ENCODE data around the gene ZDHHC8. TPM values are rescaled to one million over a fixed set of nuclear protein-coding genes. Genes with fewer than 3 reads are reported as not detected.

Gene ZDHHC8
- total RNA-seq, 1 donor from 2014 or later: 22.6 TPM

- Histone ChIP-seq H3K4me3 (no peak overlapping the region), H3K36me3 (peaks cover 0 to 63% of the 10 kb centered on the region in 2 donors), H3K27me3 (no peaks in the 10 kb centered on the region), H3K4me1 (peaks cover 9% of the 10 kb centered on the region), H3K27ac (no peak overlapping the region), H3K9me3 (no peaks in the 10 kb centered on the region)
- intact Hi-C loops (cut with DNase I): no loop called here
- TF ChIP-seq POLR2A (IDR thresholded peaks at IDR 0.05) (no peak), CTCF (IDR thresholded peaks at IDR 0.05) (no peak), POLR2AphosphoS5 (IDR thresholded peaks at IDR 0.05; ENCODE audit: insufficient read depth in 1 of 2, low read depth in 1 of 2) (no peak)
- no peak for DNase-seq (ENCODE audit: extremely low spot score in 2 of 2)
Observed at GRCh38 chr22:20124083-20124787, 7.4 kb upstream of the ZDHHC8 start.

- no peak overlapping the region for H3K4me3 ChIP-seq
- no peak for TF ChIP-seq POLR2AphosphoS5 (IDR thresholded peaks at IDR 0.05; ENCODE audit: insufficient read depth in 1 of 2, low read depth in 1 of 2)
- no peak for TF ChIP-seq CTCF (IDR thresholded peaks at IDR 0.05)
- no peak for TF ChIP-seq POLR2A (IDR thresholded peaks at IDR 0.05)
- no peak overlapping the region for H3K27ac ChIP-seq
- H3K4me1 ChIP-seq: peaks cover 6% of the 10 kb centered on the region
- H3K9me3 ChIP-seq: no peaks in the 10 kb centered on the region
- H3K27me3 ChIP-seq: no peaks in the 10 kb centered on the region
- peaks cover 0 to 51% of the 10 kb centered on the region in 2 donors for H3K36me3 ChIP-seq
- no peak for DNase-seq (ENCODE audit: extremely low spot score in 2 of 2)
- intact Hi-C loops (cut with DNase I): no loop called here
Observed at GRCh38 chr22:20125201-20126174, 6.1 kb upstream of the ZDHHC8 start.

- TF ChIP-seq CTCF (IDR thresholded peaks at IDR 0.05): no peak
- no peak for TF ChIP-seq POLR2A (IDR thresholded peaks at IDR 0.05)
- TF ChIP-seq POLR2AphosphoS5 (IDR thresholded peaks at IDR 0.05; ENCODE audit: insufficient read depth in 1 of 2, low read depth in 1 of 2): no peak
- Histone ChIP-seq H3K4me1 (peaks cover 10% of the 10 kb centered on the region), H3K4me3 (no peak overlapping the region), H3K27ac (no peak overlapping the region), H3K27me3 (no peaks in the 10 kb centered on the region), H3K36me3 (peaks cover 0 to 43% of the 10 kb centered on the region in 2 donors), H3K9me3 (no peaks in the 10 kb centered on the region)
- no peak for DNase-seq (ENCODE audit: extremely low spot score in 2 of 2)
- intact Hi-C loops (cut with DNase I): no loop called here
Observed at GRCh38 chr22:20126284-20127029, 5.1 kb upstream of the ZDHHC8 start.

GRCh38 chr22:20127318-20127868 lies 4.2 kb upstream of the ZDHHC8 start:
- no peaks in the 10 kb centered on the region for H3K27me3 ChIP-seq
- peaks cover 13% of the 10 kb centered on the region for H3K4me1 ChIP-seq
- no peak for DNase-seq (ENCODE audit: extremely low spot score in 2 of 2)
- no peak overlapping the region for H3K4me3 ChIP-seq
- intact Hi-C loops (cut with DNase I): no loop called here
- H3K36me3 ChIP-seq: peaks cover 0 to 33% of the 10 kb centered on the region in 2 donors
- H3K27ac ChIP-seq: no peak overlapping the region
- no peaks in the 10 kb centered on the region for H3K9me3 ChIP-seq
- TF ChIP-seq POLR2A (IDR thresholded peaks at IDR 0.05): no peak
- no peak for TF ChIP-seq POLR2AphosphoS5 (IDR thresholded peaks at IDR 0.05; ENCODE audit: insufficient read depth in 1 of 2, low read depth in 1 of 2)
- TF ChIP-seq CTCF (IDR thresholded peaks at IDR 0.05): no peak

All from vagina (tissue), 2 donors.